H1 (cell line): Measurements from ENCODE around the gene GRM5. TPM values are rescaled to one million over a fixed set of nuclear protein-coding genes. Genes with fewer than 3 reads are reported as not detected.
"Not testable (repeated sequence)": the region's sequence is repeated elsewhere in the genome, so short reads cannot be mapped to it uniquely, and the experiment has no call there.

Experiments
- CTCF ChIA-PET: fragments of 300-600 bp; sonication (Branson Sonifier 250); formaldehyde crosslinking; loops from one replicate; lab custom pipeline; 2021; ENCODE audit not compliant: partially characterized antibody; lab: Charles Lee
- POLR2A ChIA-PET: fragments of 300-600 bp; sonication (Branson Sonifier 250); formaldehyde crosslinking; loops from one replicate; lab custom pipeline; 2021; ENCODE audit warnings: inconsistent platforms; ENCODE audit not compliant: partially characterized antibody; lab: Charles Lee
- DNase-seq, 2 experiments: peaks; one replicate each; pipeline versions ENCODE4 v3.0.0 to v3.0.0-alpha.2; 2010 to 2022; ENCODE audit warnings: low spot score in 2 of 2, low read depth in 1 of 2, mixed read lengths in 1 of 2
- FAIRE-seq: peaks from 2 replicates; lab custom pipeline; 2011; peaks lifted over from hg19 to GRCh38; lab: Jason Lieb, UNC
- H2AFZ ChIP-seq: 2 replicates; pipeline ENCODE4 v1.8.1; 2012; ENCODE audit warnings: low read length, inconsistent platforms
- H2AK5ac ChIP-seq: 2 replicates; pipeline ENCODE4 v1.6.1; 2013; ENCODE audit warnings: low read depth, low read length
- H2BK120ac ChIP-seq: replicated peaks from 2 replicates; pipeline ENCODE3; 2013; ENCODE audit warnings: low read depth, low read length, inconsistent platforms
- H2BK12ac ChIP-seq: 2 replicates; pipeline ENCODE4 v1.6.1; 2013; ENCODE audit warnings: low read depth, low read length
- H2BK15ac ChIP-seq: 2 replicates; pipeline ENCODE4 v1.6.1; 2013; ENCODE audit warnings: low read length
- H2BK20ac ChIP-seq: 2 replicates; pipeline ENCODE4 v1.6.1; 2013; ENCODE audit warnings: low read length
- H2BK5ac ChIP-seq: 2 replicates; pipeline ENCODE4 v1.6.1; 2013; ENCODE audit warnings: low read depth, low read length
- H3K14ac ChIP-seq: 2 replicates; pipeline ENCODE4 v1.6.1; 2013; ENCODE audit warnings: inconsistent platforms; ENCODE audit not compliant: insufficient read length
- H3K18ac ChIP-seq: 2 replicates; pipeline ENCODE4 v1.6.1; 2013; ENCODE audit warnings: low read length; ENCODE audit errors: extremely low read depth
- H3K23ac ChIP-seq: 2 replicates; pipeline ENCODE4 v1.6.1; 2013; ENCODE audit warnings: inconsistent platforms; ENCODE audit not compliant: insufficient read length
- H3K23me2 ChIP-seq: 2 replicates; pipeline ENCODE4 v1.6.1; 2013; ENCODE audit warnings: low read depth, low read length
- H3K27ac ChIP-seq: 2 replicates; pipeline ENCODE4 v1.6.1; 2011; ENCODE audit warnings: low read depth, low read length, inconsistent platforms
- H3K27me3 ChIP-seq, 4 experiments: replicated peaks in 1 of 4; 1 replicate in 1 of 4; 2 replicates in 3 of 4; pipeline versions ENCODE4 v1.6.1 to v1.8.1; 2011 to 2013; ENCODE audit warnings: low read length in 3 of 4, mild to moderate bottlenecking in 3 of 4, inconsistent platforms in 2 of 4, mixed read lengths in 2 of 4, moderate library complexity in 1 of 4; ENCODE audit not compliant: control insufficient read depth in 3 of 4, insufficient read depth in 3 of 4; ENCODE audit errors: extremely low read depth in 1 of 4
- H3K36me3 ChIP-seq, 4 experiments: 2 replicates each; pipeline versions ENCODE4 v1.6.1 to v1.8.1; 2011 to 2013; ENCODE audit warnings: mild to moderate bottlenecking in 4 of 4, low read length in 3 of 4, moderate library complexity in 2 of 4, control low read depth in 1 of 4, inconsistent platforms in 1 of 4; ENCODE audit not compliant: insufficient read depth in 4 of 4, control insufficient read depth in 2 of 4
- H3K4ac ChIP-seq: replicated peaks from 2 replicates; pipeline ENCODE3; 2013; ENCODE audit warnings: low read length, low read depth, mixed read lengths, inconsistent platforms; ENCODE audit not compliant: insufficient read length
- H3K4me1 ChIP-seq, 4 experiments: replicated peaks in 1 of 4; 1 replicate in 1 of 4; 2 replicates in 3 of 4; pipeline versions ENCODE4 v1.6.1 to v1.8.1; 2011 to 2013; ENCODE audit warnings: low read length in 3 of 4, inconsistent platforms in 2 of 4, mixed read lengths in 1 of 4; ENCODE audit not compliant: insufficient read depth in 4 of 4, control insufficient read depth in 3 of 4
- H3K4me2 ChIP-seq, 2 experiments: 2 replicates each; pipeline versions ENCODE4 v1.6.1 to v1.8.1; 2011 to 2013; ENCODE audit warnings: low read depth in 2 of 2, low read length in 2 of 2, control low read depth in 1 of 2, inconsistent platforms in 1 of 2, mild to moderate bottlenecking in 1 of 2; ENCODE audit not compliant: insufficient read depth in 1 of 2
- H3K4me3 ChIP-seq, 4 experiments: fragments of 200-600, 300-600 bp in 1 of 4; sonication (generic), shearing (Covaris generic), sonication (Bioruptor Twin) in 1 of 4; 2 replicates each; pipeline versions ENCODE4 v1.5.1 to v1.8.1; 2011 to 2016; ENCODE audit warnings: low read length in 4 of 4, low read depth in 3 of 4, control low read depth in 2 of 4, inconsistent platforms in 2 of 4, mild to moderate bottlenecking in 2 of 4, mixed read lengths in 1 of 4, moderate library complexity in 1 of 4; ENCODE audit not compliant: insufficient read depth in 2 of 4; ENCODE audit errors: extremely low read depth in 1 of 4
- H3K56ac ChIP-seq: replicated peaks from 2 replicates; pipeline ENCODE3; 2013; ENCODE audit warnings: low read depth, mild to moderate bottlenecking, mixed read lengths, low read length, inconsistent platforms; ENCODE audit not compliant: insufficient read length
- H3K79me1 ChIP-seq: 2 replicates; pipeline ENCODE4 v1.6.1; 2013; ENCODE audit warnings: low read depth, low read length, control low read depth
- H3K79me2 ChIP-seq, 2 experiments: 2 replicates each; pipeline versions ENCODE4 v1.6.1 to v1.8.1; 2012 to 2013; ENCODE audit warnings: low read length in 2 of 2, mild to moderate bottlenecking in 2 of 2, inconsistent platforms in 1 of 2; ENCODE audit not compliant: insufficient read depth in 2 of 2, control insufficient read depth in 1 of 2
- H3K9ac ChIP-seq, 4 experiments: replicated peaks in 1 of 4; 1 replicate in 1 of 4; 2 replicates in 3 of 4; pipeline versions ENCODE4 v1.6.1 to v1.8.1; 2011 to 2013; ENCODE audit warnings: low read depth in 3 of 4, low read length in 3 of 4, control low read depth in 2 of 4, mild to moderate bottlenecking in 2 of 4, moderate library complexity in 2 of 4, inconsistent platforms in 1 of 4; ENCODE audit errors: extremely low read depth in 1 of 4
- H3K9me3 ChIP-seq, 2 experiments: 2 replicates each; pipeline versions ENCODE4 v1.6.1 to v1.8.1; 2012 to 2013; ENCODE audit warnings: mild to moderate bottlenecking in 2 of 2, moderate library complexity in 2 of 2, control low read depth in 1 of 2, inconsistent platforms in 1 of 2, low read depth in 1 of 2, low read length in 1 of 2, mixed read lengths in 1 of 2; ENCODE audit not compliant: insufficient read depth in 2 of 2
- H4K20me1 ChIP-seq, 2 experiments: replicated peaks in 1 of 2; 2 replicates each; pipeline versions ENCODE3 to v1.8.1; 2011 to 2013; ENCODE audit warnings: inconsistent platforms in 2 of 2, low read length in 2 of 2, mild to moderate bottlenecking in 1 of 2; ENCODE audit not compliant: insufficient read depth in 2 of 2, control insufficient read depth in 1 of 2
- H4K5ac ChIP-seq: 2 replicates; pipeline ENCODE4 v1.6.1; 2013; ENCODE audit warnings: low read length, low read depth, mixed read lengths, inconsistent platforms; ENCODE audit not compliant: insufficient read length
- H4K8ac ChIP-seq: 2 replicates; pipeline ENCODE4 v1.8.0; 2013; ENCODE audit warnings: mild to moderate bottlenecking, moderate library complexity, low read length, inconsistent platforms; ENCODE audit not compliant: insufficient read depth; ENCODE audit errors: extremely low read depth
- H4K91ac ChIP-seq: replicated peaks from 2 replicates; pipeline ENCODE3; 2013; ENCODE audit warnings: low read length, mixed read lengths, inconsistent platforms; ENCODE audit not compliant: insufficient read length
- WGBS, 2 experiments: shearing (Covaris generic) in 1 of 2; methylation state at CpG; one replicate each; pipeline versions ENCODE4 v1.1.6 to v1.1.7; 2013 to 2015; ENCODE audit warnings: low lambda C conversion rate in 2 of 2, mixed read lengths in 2 of 2, inconsistent platforms in 1 of 2, low coverage in 1 of 2, missing lambda C conversion rate in 1 of 2; ENCODE audit not compliant: insufficient replicate concordance in 2 of 2, insufficient coverage in 1 of 2, insufficient read length in 1 of 2; ENCODE audit errors: extremely low coverage in 1 of 2, missing lambda C conversion rate in 1 of 2; 5-methylcytosine and 5-hydroxymethylcytosine counted together
- polyA plus RNA-seq, 7 experiments: library from polyadenylated mRNA; depleted of rRNA in 3 of 7; stranded (reverse) in 5 of 7; unstranded in 2 of 7; fragments of >200 nt in 5 of 7; fragments of 200-250 nt in 2 of 7; gene quantifications; 1 replicate in 5 of 7; 2 replicates in 1 of 7; 4 replicates in 1 of 7; pipeline versions ENCODE4 v1.2.1 to v1.2.3, GENCODE V29; 2011 to 2013; ENCODE audit warnings: missing spikeins in 2 of 7, mixed read lengths in 2 of 7
- total RNA-seq: library from RNA; stranded (reverse); fragmentation: NEBNext Ultra II Directional; extraction: Animal tissue kit (Norgen Biotek cat#: 25700); gene quantifications from 2 replicates; pipeline ENCODE4 v1.2.1, GENCODE V29; 2021

GRM5 gene
- total and polyA plus RNA-seq, 2 of the 8 experiments (the other 6 are each of a cell fraction or from before 2014, with no cell fraction given) = 0.15 to 0.43 TPM

GRCh38 chr11:88860431-88860830, 205.4 kb downstream of the GRM5 start:
- POLR2A ChIA-PET, H3K27ac ChIP-seq, H2AK5ac ChIP-seq, H3K18ac ChIP-seq, H4K91ac ChIP-seq, H2BK15ac ChIP-seq, H2BK12ac ChIP-seq, H3K79me2 ChIP-seq, H3K79me1 ChIP-seq, H3K14ac ChIP-seq, H3K56ac ChIP-seq, H2BK120ac ChIP-seq, H3K27me3 ChIP-seq, H3K4me2 ChIP-seq, CTCF ChIA-PET, DNase-seq, H4K5ac ChIP-seq, H2BK5ac ChIP-seq, H3K9ac ChIP-seq, H4K8ac ChIP-seq, H2BK20ac ChIP-seq, H3K23me2 ChIP-seq, H2AFZ ChIP-seq, H3K4me3 ChIP-seq, H3K4me1 ChIP-seq, H3K4ac ChIP-seq, H4K20me1 ChIP-seq, H3K36me3 ChIP-seq, H3K23ac ChIP-seq, H3K9me3 ChIP-seq: not testable (repeated sequence)
- WGBS, 2 experiments = 89% methylated on average over 4 of the region's 4 CpGs; no CpG with 5 or more reads in 1 of the 2 experiments
- peak; percentile 19 for FAIRE-seq

DNA sequence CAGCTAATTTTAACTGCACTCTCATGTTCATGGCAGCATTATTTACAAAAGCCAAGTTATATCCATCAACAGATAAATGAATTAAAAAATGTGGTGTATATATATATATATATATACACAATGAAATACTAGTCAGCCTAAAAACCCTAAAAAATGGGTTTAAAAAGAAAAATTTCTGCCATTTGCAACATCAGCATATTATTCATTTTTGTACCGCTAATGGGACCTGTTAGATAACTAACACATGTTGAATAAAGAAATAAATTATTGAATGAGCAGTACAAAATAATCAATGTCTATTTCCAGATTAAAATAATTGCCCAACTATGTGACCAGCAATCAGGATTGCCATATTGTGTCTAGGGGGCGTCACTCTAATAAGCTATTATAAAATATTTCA, 211.8 kb downstream of the GRM5 start:
- H3K4me1 ChIP-seq, H3K18ac ChIP-seq, H2BK15ac ChIP-seq, H3K9me3 ChIP-seq, H3K14ac ChIP-seq, H3K23me2 ChIP-seq, H4K8ac ChIP-seq, H4K91ac ChIP-seq, H3K4me2 ChIP-seq, H3K27me3 ChIP-seq, H4K20me1 ChIP-seq, H2BK12ac ChIP-seq, DNase-seq, H3K79me1 ChIP-seq, H3K79me2 ChIP-seq, H2BK20ac ChIP-seq, H3K23ac ChIP-seq, H3K4me3 ChIP-seq, H3K27ac ChIP-seq, H2AFZ ChIP-seq, H2AK5ac ChIP-seq, H3K9ac ChIP-seq, H3K4ac ChIP-seq, POLR2A ChIA-PET, H4K5ac ChIP-seq, H2BK120ac ChIP-seq, H3K56ac ChIP-seq, FAIRE-seq, H3K36me3 ChIP-seq, H2BK5ac ChIP-seq: not testable (repeated sequence)
- 93% methylated on average over 2 of the region's 2 CpGs; no CpG with 5 or more reads in 1 of the 2 experiments for WGBS, 2 experiments
- CTCF ChIA-PET = interaction anchor here (0.6 to 0.7 kb wide), 2 partner anchors 262 to 1487 kb away, joined by 3 read pairs; no protein-coding TSS in a partner anchor
